GM23248 (cell line): ENCODE measurements around the gene STXBP4.

Source experiments
- EZH2 ChIP-seq: fragments of 200-600 bp; sonication (generic); IDR thresholded peaks from 2 replicates; pipeline ENCODE4 v1.6.1; 2018; ENCODE audit warnings: antibody characterized with exemption, mild to moderate bottlenecking; ENCODE audit not compliant: insufficient read depth, poor library complexity, severe bottlenecking
- EZH2phosphoT487 ChIP-seq: fragments of 200-600 bp; sonication (generic); IDR thresholded peaks from 2 replicates; pipeline ENCODE4 v1.6.1; 2018; ENCODE audit warnings: antibody characterized with exemption, moderate library complexity, mild to moderate bottlenecking, low read depth; ENCODE audit not compliant: insufficient read depth

- TF ChIP-seq EZH2 (no peak), EZH2phosphoT487 (no peak)
These were observed 247.1 kb downstream of the STXBP4 start for GRCh38 chr17:55215711-55216110.
